GM10266 (cell line): Measurements from ENCODE around the gene MTUS2.
"Not testable (repeated sequence)": the region's sequence is repeated elsewhere in the genome, so short reads cannot be mapped to it uniquely, and the experiment has no call there.

ENCODE experiments used
- DNase-seq: peaks from one replicate; pipeline ENCODE4 v3.0.0; 2012; ENCODE audit errors: extremely low spot score
- TF ChIP-seq, protein P1 (sequence below): IDR thresholded peaks from 2 replicates; pipeline ENCODE4 v1.5.1; 2012; ENCODE audit warnings: mild to moderate bottlenecking, low read depth; ENCODE audit not compliant: control insufficient read depth, insufficient read depth; ENCODE audit errors: missing control alignments

Gene MTUS2

DNA sequence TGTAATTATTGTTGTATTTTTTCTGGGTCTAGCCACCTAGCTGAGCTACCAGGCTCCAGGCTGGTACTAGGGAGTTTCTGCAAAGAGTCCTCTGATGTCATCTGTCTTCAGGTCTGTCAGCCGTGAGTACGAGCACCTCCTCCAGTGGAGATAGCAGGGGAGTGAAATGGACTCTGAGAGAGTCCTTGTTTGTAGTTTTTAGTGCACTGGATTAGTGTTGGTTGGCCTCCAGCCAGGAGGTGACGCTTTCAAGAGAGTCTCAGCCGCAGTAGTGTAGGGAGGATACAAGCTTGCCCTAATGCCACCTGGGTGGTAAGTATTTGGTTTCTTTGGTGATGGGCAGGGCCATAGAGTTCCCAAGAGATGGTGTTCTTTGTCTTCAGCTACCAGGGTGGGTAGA lies 390.5 kb downstream of the MTUS2 start:
- DNase-seq: no peak
- TF ChIP-seq, protein P1, sequence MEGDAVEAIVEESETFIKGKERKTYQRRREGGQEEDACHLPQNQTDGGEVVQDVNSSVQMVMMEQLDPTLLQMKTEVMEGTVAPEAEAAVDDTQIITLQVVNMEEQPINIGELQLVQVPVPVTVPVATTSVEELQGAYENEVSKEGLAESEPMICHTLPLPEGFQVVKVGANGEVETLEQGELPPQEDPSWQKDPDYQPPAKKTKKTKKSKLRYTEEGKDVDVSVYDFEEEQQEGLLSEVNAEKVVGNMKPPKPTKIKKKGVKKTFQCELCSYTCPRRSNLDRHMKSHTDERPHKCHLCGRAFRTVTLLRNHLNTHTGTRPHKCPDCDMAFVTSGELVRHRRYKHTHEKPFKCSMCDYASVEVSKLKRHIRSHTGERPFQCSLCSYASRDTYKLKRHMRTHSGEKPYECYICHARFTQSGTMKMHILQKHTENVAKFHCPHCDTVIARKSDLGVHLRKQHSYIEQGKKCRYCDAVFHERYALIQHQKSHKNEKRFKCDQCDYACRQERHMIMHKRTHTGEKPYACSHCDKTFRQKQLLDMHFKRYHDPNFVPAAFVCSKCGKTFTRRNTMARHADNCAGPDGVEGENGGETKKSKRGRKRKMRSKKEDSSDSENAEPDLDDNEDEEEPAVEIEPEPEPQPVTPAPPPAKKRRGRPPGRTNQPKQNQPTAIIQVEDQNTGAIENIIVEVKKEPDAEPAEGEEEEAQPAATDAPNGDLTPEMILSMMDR: no peak

DNA sequence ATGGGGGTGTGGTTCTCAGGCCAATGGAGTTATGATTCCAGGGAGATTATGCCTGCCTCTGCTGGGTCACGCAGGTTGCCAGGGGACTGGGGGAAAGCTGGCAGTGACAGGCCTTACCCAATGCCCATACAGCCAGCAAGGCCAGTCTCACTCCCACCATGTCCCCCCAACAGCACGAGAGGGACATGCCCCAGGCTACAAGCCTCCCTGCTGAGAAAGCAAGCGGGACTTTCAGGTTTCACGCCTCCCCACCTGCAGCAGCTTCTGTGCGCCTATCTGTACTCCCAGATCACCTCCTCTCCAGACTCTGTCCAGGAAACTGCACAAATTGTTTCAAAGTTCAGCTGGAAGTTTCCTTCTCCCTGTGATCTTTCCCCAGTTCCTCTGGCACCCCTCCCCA lies 391.0 kb downstream of the MTUS2 start:
- DNase-seq: not testable (repeated sequence)

DNA sequence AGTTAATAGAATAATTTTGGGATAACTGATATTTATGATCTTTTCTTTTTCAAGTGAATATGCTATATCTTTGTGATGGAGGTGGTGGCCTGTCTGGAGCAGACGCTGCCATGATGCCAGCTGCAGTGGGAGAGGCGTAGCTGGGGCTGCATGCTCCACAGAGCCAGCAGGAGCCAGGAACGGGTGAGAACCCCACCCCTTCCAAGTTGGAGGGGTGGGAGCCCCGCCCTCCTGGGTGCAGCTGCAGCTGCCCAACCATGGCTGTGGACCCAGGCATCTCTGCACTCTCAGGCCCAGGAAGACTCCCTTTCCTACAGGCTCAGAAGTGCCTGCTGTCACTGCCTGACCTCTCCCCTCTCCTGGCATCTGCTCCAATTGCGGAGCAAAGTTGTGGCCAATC lies 402.3 kb downstream of the MTUS2 start:
- DNase-seq: no peak
- TF ChIP-seq, protein P1: no peak

DNA sequence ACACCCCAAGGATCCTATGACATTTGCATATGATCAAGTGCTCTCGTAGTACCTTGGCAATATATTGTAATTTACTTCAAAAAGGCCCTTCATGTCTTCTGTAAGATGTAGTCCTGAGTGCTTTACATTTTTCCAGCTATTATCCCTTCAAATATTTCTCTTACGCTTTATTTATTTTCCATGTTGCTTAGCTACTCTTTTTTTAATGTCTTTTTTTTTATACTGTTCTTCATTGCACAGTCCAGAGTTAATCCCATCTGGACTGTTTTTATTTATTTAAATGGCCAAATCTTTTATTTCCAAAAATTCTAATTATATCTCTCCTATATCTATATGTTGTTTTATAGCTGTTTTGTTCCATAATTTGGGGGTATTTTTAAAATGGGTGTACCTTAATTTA lies 404.1 kb downstream of the MTUS2 start:
- TF ChIP-seq, protein P1: no peak
- DNase-seq: no peak

DNA sequence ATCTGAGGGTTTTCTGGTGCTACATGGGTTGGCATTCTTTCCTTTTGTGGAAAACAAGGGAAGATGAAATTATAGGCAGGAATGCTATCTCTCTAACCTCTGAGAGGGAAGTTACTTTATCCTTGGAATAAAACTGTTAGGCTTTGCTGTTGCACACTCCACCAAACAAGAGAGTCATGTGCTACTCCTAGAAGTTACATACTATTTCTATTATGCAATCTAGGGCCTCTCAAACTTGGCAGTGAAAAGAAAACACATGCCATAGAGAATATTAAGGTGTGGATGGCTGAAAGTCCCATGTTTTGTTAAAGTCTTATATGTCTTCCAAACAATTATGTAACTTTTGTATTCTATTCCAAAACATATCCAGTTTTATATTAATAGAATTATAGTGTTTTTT lies 407.4 kb downstream of the MTUS2 start:
- DNase-seq: no peak
- TF ChIP-seq, protein P1: no peak

DNA sequence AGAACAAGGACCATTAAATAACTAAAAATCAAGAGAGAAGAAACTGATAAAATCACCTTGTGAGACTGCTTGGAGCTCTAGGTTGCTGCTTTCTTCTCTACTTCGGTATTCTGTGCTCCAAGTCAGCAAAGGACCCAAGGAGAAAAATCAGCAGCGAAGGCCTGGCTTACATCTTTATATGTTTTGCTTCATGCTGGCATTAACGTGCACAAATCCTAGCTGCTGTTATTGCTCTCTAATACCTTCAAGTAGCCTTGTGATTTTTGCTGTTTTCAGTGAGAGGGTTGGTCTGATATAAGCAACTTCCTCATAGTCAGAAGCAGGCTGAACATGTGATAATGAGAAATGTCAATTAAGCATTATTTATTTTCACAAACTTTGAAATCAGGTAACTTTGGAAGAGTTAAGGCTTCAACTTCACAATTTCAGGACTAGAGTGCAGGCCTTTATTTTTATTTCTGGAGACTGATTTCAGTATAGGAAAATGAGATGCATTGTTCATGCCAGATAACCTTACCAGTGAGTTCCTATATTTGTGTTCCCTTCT lies 410.2 kb downstream of the MTUS2 start:
- no peak for DNase-seq
- TF ChIP-seq, protein P1: no peak

DNA sequence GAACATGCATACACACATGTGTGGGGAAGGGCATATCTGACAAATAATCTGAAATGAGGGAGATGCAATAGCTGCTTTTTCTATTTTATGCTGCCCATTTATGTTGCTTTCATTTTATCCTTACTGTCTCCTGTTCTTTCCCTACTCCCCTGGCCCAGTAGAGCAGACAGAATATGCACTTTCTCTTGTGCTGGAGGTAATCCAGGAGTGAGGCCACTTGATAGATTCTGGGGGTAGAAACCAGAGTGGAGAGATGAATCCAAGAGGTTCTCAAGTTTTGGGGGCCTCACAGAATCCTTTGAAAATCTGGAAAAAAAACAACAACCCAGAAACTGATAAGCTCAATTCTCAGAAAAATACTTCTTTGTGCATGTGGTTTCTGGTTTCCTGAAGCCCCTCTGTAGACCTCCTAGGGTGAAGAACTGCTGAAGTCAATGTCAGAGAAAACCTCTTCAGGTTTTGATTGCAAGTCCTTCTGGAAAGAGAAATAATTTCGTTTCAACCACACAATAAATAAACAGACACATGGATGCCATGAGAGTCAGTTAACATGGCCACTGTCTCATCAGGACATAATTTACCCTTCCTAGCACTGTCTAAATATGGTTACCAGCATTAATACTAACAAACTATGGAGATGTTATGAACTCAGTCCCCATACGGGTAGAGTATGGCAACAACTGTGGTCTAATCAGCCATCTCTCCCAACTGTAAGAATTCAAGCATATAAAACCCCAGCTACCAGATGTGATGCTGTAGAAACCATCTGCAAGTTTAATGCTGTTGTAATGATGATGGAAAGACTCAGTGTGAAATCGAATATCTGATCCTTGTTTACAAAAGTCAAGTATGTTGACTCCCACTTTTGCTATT lies 419.8 kb downstream of the MTUS2 start:
- DNase-seq: no peak
- TF ChIP-seq, protein P1: no peak
